ENCODE data around the gene MAFF. TPM values are rescaled to one million over a fixed set of nuclear protein-coding genes. Genes with fewer than 3 reads are reported as not detected.

Gene MAFF
- total RNA-seq, 1 donor from 2014 or later = 4.2 TPM

- Histone ChIP-seq H3K4me1 (ENCODE audit: control insufficient read depth in 3 of 3, insufficient read depth in 3 of 3, low read length in 3 of 3) (peaks cover 25 to 55% (median 54%) of the 10 kb centered on the region in 3 donors), H3K9ac (ENCODE audit: low read depth in 1 of 3, low read length in 3 of 3) (peak overlapping the region in 1 of 3 donors; percentile 50), H3K4me3 (ENCODE audit: low read length in 3 of 3) (no peak overlapping the region), H3K36me3 (ENCODE audit: control insufficient read depth in 3 of 3, insufficient read depth in 3 of 3, low read length in 3 of 3) (peaks cover 3 to 4% (median 3%) of the 10 kb centered on the region in 3 donors), H3K27ac (ENCODE audit: low read depth, low read length) (no peak overlapping the region), H3K27me3 (ENCODE audit: control insufficient read depth in 3 of 3, insufficient read depth in 3 of 3, low read length in 3 of 3) (no peaks in the 10 kb centered on the region), H3K9me3 (ENCODE audit: control insufficient read depth in 3 of 3, low read length in 3 of 3) (no peaks in the 10 kb centered on the region)
Measured at GRCh38 chr22:38169116-38169515, 32.7 kb upstream of the MAFF start.

GRCh38 chr22:38170469-38170868, 31.3 kb upstream of the MAFF start:
- Histone ChIP-seq H3K27ac (ENCODE audit: low read depth, low read length) (no peak overlapping the region), H3K4me1 (ENCODE audit: control insufficient read depth in 3 of 3, insufficient read depth in 3 of 3, low read length in 3 of 3) (peaks cover 26 to 58% (median 58%) of the 10 kb centered on the region in 3 donors), H3K36me3 (ENCODE audit: control insufficient read depth in 3 of 3, insufficient read depth in 3 of 3, low read length in 3 of 3) (peaks cover 3 to 4% (median 3%) of the 10 kb centered on the region in 3 donors), H3K4me3 (ENCODE audit: low read length in 3 of 3) (no peak overlapping the region), H3K9me3 (ENCODE audit: control insufficient read depth in 3 of 3, low read length in 3 of 3) (no peaks in the 10 kb centered on the region), H3K9ac (ENCODE audit: low read depth in 1 of 3, low read length in 3 of 3) (no peak overlapping the region), H3K27me3 (ENCODE audit: control insufficient read depth in 3 of 3, insufficient read depth in 3 of 3, low read length in 3 of 3) (no peaks in the 10 kb centered on the region)

GRCh38 chr22:38171927-38172831, 29.6 kb upstream of the MAFF start:
- Histone ChIP-seq H3K27ac (ENCODE audit: low read depth, low read length) (peak overlapping the region; percentile 75), H3K4me3 (ENCODE audit: low read length in 3 of 3) (no peak overlapping the region), H3K4me1 (ENCODE audit: control insufficient read depth in 3 of 3, insufficient read depth in 3 of 3, low read length in 3 of 3) (peaks cover 42 to 73% (median 73%) of the 10 kb centered on the region in 3 donors), H3K9ac (ENCODE audit: low read depth in 1 of 3, low read length in 3 of 3) (peak overlapping the region in 1 of 3 donors; percentile 54), H3K27me3 (ENCODE audit: control insufficient read depth in 3 of 3, insufficient read depth in 3 of 3, low read length in 3 of 3) (no peaks in the 10 kb centered on the region), H3K9me3 (ENCODE audit: control insufficient read depth in 3 of 3, low read length in 3 of 3) (no peaks in the 10 kb centered on the region), H3K36me3 (ENCODE audit: control insufficient read depth in 3 of 3, insufficient read depth in 3 of 3, low read length in 3 of 3) (peaks cover 0 to 4% (median 0%) of the 10 kb centered on the region in 3 donors)

- Histone ChIP-seq H3K27me3 (ENCODE audit: control insufficient read depth in 3 of 3, insufficient read depth in 3 of 3, low read length in 3 of 3) (no peaks in the 10 kb centered on the region), H3K4me3 (ENCODE audit: low read length in 3 of 3) (peak overlapping the region in 1 of 3 donors; percentile 13), H3K4me1 (ENCODE audit: control insufficient read depth in 3 of 3, insufficient read depth in 3 of 3, low read length in 3 of 3) (peaks cover 40 to 72% (median 71%) of the 10 kb centered on the region in 3 donors), H3K9ac (ENCODE audit: low read depth in 1 of 3, low read length in 3 of 3) (peak overlapping the region in 1 of 3 donors; percentile 54), H3K9me3 (ENCODE audit: control insufficient read depth in 3 of 3, low read length in 3 of 3) (no peaks in the 10 kb centered on the region), H3K36me3 (ENCODE audit: control insufficient read depth in 3 of 3, insufficient read depth in 3 of 3, low read length in 3 of 3) (peaks cover 0 to 4% (median 0%) of the 10 kb centered on the region in 3 donors), H3K27ac (ENCODE audit: low read depth, low read length) (peak overlapping the region; percentile 75)
Measured at GRCh38 chr22:38172832-38173640, 28.8 kb upstream of the MAFF start.

GRCh38 chr22:38173641-38173906, 28.2 kb upstream of the MAFF start:
- Histone ChIP-seq H3K27me3 (ENCODE audit: control insufficient read depth in 3 of 3, insufficient read depth in 3 of 3, low read length in 3 of 3) (no peaks in the 10 kb centered on the region), H3K9ac (ENCODE audit: low read depth in 1 of 3, low read length in 3 of 3) (no peak overlapping the region), H3K4me1 (ENCODE audit: control insufficient read depth in 3 of 3, insufficient read depth in 3 of 3, low read length in 3 of 3) (peaks cover 38 to 72% (median 71%) of the 10 kb centered on the region in 3 donors), H3K36me3 (ENCODE audit: control insufficient read depth in 3 of 3, insufficient read depth in 3 of 3, low read length in 3 of 3) (peaks cover 0 to 4% (median 0%) of the 10 kb centered on the region in 3 donors), H3K9me3 (ENCODE audit: control insufficient read depth in 3 of 3, low read length in 3 of 3) (no peaks in the 10 kb centered on the region), H3K27ac (ENCODE audit: low read depth, low read length) (no peak overlapping the region), H3K4me3 (ENCODE audit: low read length in 3 of 3) (no peak overlapping the region)

- H3K27ac ChIP-seq (ENCODE audit: low read depth, low read length) = peak overlapping the region; percentile 100
- peaks cover 35 to 65% (median 62%) of the 10 kb centered on the region in 3 donors for H3K4me1 ChIP-seq (ENCODE audit: control insufficient read depth in 3 of 3, insufficient read depth in 3 of 3, low read length in 3 of 3)
- H3K27me3 ChIP-seq (ENCODE audit: control insufficient read depth in 3 of 3, insufficient read depth in 3 of 3, low read length in 3 of 3) = no peaks in the 10 kb centered on the region
- H3K9me3 ChIP-seq (ENCODE audit: control insufficient read depth in 3 of 3, low read length in 3 of 3) = no peaks in the 10 kb centered on the region
- H3K4me3 ChIP-seq (ENCODE audit: low read length in 3 of 3) = no peak overlapping the region
- peaks cover 0 to under 1% (median 0%) of the 10 kb centered on the region in 3 donors for H3K36me3 ChIP-seq (ENCODE audit: control insufficient read depth in 3 of 3, insufficient read depth in 3 of 3, low read length in 3 of 3)
- H3K9ac ChIP-seq (ENCODE audit: low read depth in 1 of 3, low read length in 3 of 3) = peak overlapping the region in 1 of 3 donors; percentile 33
Measured at GRCh38 chr22:38174626-38175025, 27.2 kb upstream of the MAFF start.

- no peaks in the 10 kb centered on the region for H3K27me3 ChIP-seq (ENCODE audit: control insufficient read depth in 3 of 3, insufficient read depth in 3 of 3, low read length in 3 of 3)
- no peaks in the 10 kb centered on the region for H3K36me3 ChIP-seq (ENCODE audit: control insufficient read depth in 3 of 3, insufficient read depth in 3 of 3, low read length in 3 of 3)
- H3K27ac ChIP-seq (ENCODE audit: low read depth, low read length) = peak overlapping the region; percentile 100
- H3K9me3 ChIP-seq (ENCODE audit: control insufficient read depth in 3 of 3, low read length in 3 of 3) = no peaks in the 10 kb centered on the region
- peaks cover 40 to 65% (median 64%) of the 10 kb centered on the region in 3 donors for H3K4me1 ChIP-seq (ENCODE audit: control insufficient read depth in 3 of 3, insufficient read depth in 3 of 3, low read length in 3 of 3)
- H3K4me3 ChIP-seq (ENCODE audit: low read length in 3 of 3) = peak overlapping the region in 1 of 3 donors; percentile 60
- peak overlapping the region; percentile 26 to 80 (median 72) for H3K9ac ChIP-seq (ENCODE audit: low read depth in 1 of 3, low read length in 3 of 3)
Measured at GRCh38 chr22:38175206-38176118, 26.3 kb upstream of the MAFF start.

- Histone ChIP-seq H3K4me1 (ENCODE audit: control insufficient read depth in 3 of 3, insufficient read depth in 3 of 3, low read length in 3 of 3) (peaks cover 48 to 73% (median 72%) of the 10 kb centered on the region in 3 donors), H3K36me3 (ENCODE audit: control insufficient read depth in 3 of 3, insufficient read depth in 3 of 3, low read length in 3 of 3) (no peaks in the 10 kb centered on the region), H3K27me3 (ENCODE audit: control insufficient read depth in 3 of 3, insufficient read depth in 3 of 3, low read length in 3 of 3) (no peaks in the 10 kb centered on the region), H3K9me3 (ENCODE audit: control insufficient read depth in 3 of 3, low read length in 3 of 3) (no peaks in the 10 kb centered on the region), H3K9ac (ENCODE audit: low read depth in 1 of 3, low read length in 3 of 3) (peak overlapping the region; percentile 57 to 80 (median 72)), H3K27ac (ENCODE audit: low read depth, low read length) (peak overlapping the region; percentile 100), H3K4me3 (ENCODE audit: low read length in 3 of 3) (peak overlapping the region in 2 of 3 donors; percentile 30 to 60)
Measured at GRCh38 chr22:38176170-38176741, 25.5 kb upstream of the MAFF start.

GRCh38 chr22:38177044-38177443, 24.8 kb upstream of the MAFF start:
- H3K36me3 ChIP-seq (ENCODE audit: control insufficient read depth in 3 of 3, insufficient read depth in 3 of 3, low read length in 3 of 3) = no peaks in the 10 kb centered on the region
- peaks cover 49 to 72% (median 72%) of the 10 kb centered on the region in 3 donors for H3K4me1 ChIP-seq (ENCODE audit: control insufficient read depth in 3 of 3, insufficient read depth in 3 of 3, low read length in 3 of 3)
- no peak overlapping the region for H3K4me3 ChIP-seq (ENCODE audit: low read length in 3 of 3)
- H3K9ac ChIP-seq (ENCODE audit: low read depth in 1 of 3, low read length in 3 of 3) = peak overlapping the region in 2 of 3 donors; percentile 24 to 80
- H3K27me3 ChIP-seq (ENCODE audit: control insufficient read depth in 3 of 3, insufficient read depth in 3 of 3, low read length in 3 of 3) = no peaks in the 10 kb centered on the region
- H3K9me3 ChIP-seq (ENCODE audit: control insufficient read depth in 3 of 3, low read length in 3 of 3) = no peaks in the 10 kb centered on the region
- H3K27ac ChIP-seq (ENCODE audit: low read depth, low read length) = peak overlapping the region; percentile 100

All from skeletal muscle tissue (tissue), 4 donors.